ENCODE results near the gene RAC3.
"Not testable (repeated sequence)": the region's sequence is repeated elsewhere in the genome, so short reads cannot be mapped to it uniquely, and the experiment has no call there.

The RAC3 gene

GRCh38 chr17:82025401-82026107 lies 5.9 kb upstream of the RAC3 start:
- no peak for DNase-seq

DNA sequence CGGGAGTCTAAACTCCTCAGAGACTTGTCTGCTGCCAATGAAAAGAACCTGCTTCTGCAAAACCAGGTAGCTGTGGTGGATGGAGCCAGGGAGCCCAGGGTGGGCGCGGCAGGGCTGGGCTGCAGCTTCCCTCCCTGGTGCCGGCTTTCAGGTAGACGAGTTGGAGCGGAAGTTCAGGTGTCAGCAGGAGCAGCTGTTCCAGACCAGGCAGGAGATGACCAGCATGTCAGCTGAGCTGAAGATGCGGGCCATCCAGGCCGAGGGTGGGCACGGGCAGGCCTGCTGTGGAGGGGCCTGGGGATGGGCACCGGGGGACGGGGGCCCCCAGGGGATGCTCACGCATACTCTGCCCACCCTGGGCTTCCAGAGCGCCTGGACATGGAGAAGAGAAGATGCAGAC lies 3.2 kb upstream of the RAC3 start:
- DNase-seq = no peak

GRCh38 chr17:82028966-82029365 lies 2.5 kb upstream of the RAC3 start:
- no peak for DNase-seq

GRCh38 chr17:82029391-82029790 lies 2.1 kb upstream of the RAC3 start:
- DNase-seq = no peak

DNA sequence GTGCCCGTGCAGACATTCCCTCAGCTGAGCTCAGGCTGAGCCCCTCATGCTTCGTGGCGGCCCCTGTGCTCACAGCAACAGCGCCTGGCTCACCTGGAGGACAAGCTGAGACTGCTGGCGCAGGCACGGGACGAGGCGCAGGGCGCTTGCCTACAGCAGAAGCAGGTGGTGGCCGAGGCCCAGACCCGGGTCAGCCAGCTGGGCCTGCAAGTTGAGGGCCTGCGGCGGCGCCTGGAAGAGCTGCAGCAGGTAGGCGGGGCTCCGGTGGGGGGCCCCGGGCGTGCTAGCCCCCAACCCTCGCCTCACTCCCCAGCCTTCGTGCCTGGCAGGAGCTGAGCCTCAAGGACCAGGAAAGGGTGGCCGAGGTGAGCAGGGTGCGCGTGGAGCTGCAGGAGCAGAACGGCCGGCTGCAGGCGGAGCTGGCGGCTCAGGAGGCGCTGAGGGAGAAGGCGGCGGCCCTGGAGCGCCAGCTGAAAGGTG lies 1.4 kb upstream of the RAC3 start:
- no peak for DNase-seq

DNA sequence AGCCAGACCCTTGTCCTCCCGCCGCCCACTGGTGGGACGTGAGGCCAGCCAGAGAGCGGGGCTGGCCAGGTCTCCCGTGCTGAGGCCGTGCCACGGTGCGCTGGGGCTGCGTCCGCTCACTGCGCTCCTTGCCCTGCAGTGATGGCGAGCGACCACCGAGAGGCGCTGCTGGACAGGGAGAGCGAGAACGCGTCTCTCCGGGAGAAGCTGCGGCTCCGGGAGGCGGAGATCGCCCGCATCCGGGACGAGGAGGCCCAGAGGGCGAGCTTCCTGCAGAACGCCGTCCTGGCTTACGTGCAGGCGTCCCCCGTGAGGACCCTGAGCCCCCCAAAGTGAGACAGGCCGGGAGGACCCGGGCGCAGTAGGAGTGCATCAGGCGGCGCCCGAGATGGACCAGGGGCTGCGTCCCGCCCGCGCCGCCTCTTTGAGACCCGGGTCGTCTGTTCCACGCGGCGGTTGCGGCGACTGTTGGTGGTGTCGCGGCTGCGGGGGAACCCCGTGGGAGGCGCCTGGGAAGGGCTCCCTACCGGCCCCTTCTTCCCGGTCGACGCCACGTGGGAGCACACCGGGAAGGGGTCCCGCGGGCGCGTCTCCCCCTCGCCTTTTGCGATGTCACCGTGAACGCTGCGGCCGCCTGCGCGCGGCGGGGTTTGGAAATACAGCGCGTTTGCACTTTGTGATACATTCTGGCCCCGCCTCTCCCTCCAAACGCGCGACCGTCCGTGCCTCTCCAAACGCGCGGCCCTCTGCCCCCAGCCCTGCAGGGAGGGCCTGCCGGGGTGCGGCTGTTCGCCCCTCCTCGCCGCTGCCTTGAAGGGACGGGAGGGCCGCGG lies 792 bp upstream of the RAC3 start:
- peak; percentile 63 to 84 (median 72) for DNase-seq

DNA sequence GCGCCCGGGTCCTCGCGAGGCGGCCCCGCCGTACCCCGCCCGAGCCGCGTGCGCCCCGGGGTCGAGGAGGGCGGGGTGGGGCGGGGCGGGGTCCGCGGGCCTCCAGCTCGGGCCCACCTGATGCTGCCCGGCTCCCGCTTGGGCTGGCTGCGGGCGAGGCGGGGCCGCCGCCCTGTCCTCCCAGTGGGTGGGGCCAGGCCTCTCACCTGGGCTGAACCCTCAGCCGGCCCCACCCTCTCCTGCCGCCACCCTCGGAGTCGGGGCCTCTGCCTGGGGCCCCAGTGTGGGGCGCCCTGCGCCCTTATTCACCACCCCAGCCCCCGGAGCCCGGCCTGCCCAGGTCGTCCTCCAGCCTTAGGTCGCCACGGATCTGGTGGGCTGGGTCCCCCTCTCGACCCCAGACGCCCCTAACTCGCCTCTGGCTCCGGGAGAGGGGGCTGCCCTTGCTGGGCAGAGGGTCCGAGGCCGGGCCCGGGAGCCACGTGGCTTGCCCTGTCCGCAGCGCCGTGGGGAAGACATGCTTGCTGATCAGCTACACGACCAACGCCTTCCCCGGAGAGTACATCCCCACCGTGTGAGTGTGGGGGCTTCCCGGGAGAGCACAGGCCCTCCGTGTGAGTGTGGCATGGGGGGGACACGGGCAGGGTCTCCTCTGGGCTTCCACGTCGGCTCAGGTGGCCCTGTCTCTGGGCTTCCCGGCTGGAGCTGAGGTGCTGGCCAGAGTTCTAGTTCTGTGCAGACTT lies 578 bp downstream of the RAC3 start:
- DNase-seq = peak in 2 of 5 experiments; percentile 30 to 38

- DNase-seq = no peak
Observed at GRCh38 chr17:82033359-82034085, 2.0 kb downstream of the RAC3 start.

GRCh38 chr17:82034371-82035011 lies 3.0 kb downstream of the RAC3 start:
- no peak for DNase-seq

- DNase-seq = no peak
Observed at GRCh38 chr17:82035488-82035887, 4.0 kb downstream of the RAC3 start.

DNA sequence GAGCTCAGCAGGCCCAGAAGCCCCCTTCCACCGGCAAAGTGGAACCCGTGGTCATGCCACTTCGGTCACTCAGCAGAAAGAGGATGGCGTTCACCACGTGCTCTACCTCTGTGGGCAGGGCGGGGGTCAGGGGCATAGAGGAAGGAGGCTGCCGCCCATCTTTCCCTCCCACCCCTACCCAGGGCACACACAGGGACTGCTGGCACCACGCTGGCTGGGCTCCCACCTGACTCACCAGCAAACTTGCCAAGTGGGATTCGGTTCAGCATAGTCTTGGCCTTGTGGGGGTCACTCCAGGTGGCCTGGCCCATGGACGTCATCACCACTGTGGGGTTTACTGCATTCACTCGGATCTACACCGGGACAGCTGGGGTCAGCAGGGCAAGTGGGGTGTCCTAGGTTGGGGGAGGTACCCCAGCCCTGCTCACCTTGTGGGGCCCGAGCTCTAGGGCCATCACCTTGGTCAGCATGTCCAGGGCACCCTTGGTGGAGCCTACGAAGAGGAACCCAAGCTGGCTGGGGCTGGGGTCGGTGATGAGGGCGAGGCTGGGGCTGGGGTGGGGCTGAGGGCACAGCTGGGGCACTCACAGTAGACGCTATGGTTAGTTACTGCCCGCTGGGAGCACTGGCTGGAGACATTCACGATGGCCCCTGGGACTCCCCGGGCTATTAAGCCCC lies 4.6 kb downstream of the RAC3 start:
- no peak for DNase-seq

GRCh38 chr17:82036634-82037091 lies 5.2 kb downstream of the RAC3 start:
- DNase-seq = no peak

DNA sequence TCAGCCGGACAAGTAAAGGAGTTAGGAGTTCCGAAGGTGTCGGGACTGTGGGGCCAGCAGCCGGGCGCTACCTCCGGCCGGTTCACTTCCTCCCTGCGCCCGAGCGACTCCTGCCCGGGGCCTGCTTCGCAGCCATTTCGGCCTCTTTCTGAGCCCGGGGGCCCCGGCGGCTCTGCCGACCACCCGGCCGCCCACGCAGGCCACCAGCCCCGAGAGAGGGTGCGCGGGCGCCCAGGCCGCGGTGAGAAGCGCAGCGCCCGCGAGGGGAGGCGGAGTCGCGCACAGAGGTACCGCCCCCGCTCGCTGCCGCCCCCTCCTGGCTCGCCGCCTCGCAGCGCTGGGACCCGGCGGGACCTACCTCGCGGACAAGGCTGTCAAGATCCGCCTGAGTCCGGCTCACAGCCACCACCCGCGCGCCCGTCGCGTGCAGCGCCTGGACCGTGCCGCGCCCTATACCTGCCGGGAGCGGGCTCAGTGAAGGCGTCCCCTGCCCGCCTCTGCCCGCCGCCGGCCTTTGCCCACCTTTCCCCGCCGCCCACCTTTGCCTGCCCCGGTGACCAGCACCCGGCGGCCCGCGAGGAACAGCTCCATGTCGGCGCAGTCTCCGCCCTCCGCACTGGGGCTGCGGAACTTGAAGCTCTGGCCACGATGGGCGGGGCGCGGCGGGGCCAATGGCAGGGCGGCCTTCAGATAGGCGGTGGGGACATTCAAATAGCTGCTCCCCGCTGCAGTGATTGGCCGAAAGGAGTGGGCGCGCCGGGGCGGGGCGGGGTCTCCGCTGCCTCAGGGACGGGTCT lies 5.8 kb downstream of the RAC3 start, which contains the start of gene DCXR:
Gene DCXR, minus strand, starts transcription at position 606 of the 797 bp plus-strand sequence. Its CDS starts 15 bp downstream, at position 591.
- peak; percentile 91 to 98 (median 92) for DNase-seq

DNA sequence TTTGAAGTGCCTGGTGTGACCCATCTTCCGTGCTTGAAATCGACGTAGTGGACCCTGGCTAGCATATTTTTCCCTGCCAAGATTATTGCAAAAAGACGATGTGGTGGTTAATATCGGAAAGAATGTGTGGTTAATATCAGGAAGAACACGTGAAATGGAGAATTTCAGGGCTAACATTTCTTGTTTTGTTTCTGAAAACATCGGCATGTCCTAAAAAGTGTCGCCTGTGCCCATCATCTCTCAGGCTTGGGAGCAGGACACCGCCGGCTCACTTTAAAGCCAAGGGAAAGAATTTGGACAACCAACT lies 6.4 kb downstream of the RAC3 start:
- no peak for DNase-seq

GRCh38 chr17:82038796-82039409 lies 7.4 kb downstream of the RAC3 start:
- DNase-seq = not testable (repeated sequence)

DNA sequence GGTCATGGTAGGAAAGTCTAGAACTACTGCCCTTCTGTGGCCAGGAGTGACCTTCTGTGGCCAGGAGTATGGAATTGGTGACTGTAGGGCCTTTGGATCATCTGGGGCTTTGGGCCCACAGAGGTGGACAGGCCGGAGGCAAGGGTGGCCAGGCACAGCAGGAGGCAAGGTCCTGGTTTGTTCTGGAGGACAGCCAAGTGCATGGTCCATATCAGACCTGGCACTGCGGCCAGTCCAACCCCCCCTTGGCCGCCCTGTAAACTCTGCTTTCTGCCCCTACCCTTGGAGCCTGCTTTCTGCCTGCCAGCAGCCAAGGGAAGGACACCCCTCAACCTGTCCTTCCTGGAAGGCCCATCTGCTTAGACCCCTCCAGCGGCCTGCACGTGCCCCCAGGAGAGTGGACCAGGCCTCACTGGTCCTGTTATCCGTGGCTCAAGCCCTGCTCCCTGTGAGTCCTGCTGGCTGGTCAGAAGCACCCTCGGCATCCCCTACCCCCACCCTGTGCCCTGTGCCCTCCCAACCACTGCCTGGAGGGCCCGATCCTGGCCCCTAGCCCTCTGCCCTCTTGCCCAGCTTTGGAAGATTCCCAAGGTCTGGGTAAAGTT lies 8.3 kb downstream of the RAC3 start:
- no peak for DNase-seq

DNA sequence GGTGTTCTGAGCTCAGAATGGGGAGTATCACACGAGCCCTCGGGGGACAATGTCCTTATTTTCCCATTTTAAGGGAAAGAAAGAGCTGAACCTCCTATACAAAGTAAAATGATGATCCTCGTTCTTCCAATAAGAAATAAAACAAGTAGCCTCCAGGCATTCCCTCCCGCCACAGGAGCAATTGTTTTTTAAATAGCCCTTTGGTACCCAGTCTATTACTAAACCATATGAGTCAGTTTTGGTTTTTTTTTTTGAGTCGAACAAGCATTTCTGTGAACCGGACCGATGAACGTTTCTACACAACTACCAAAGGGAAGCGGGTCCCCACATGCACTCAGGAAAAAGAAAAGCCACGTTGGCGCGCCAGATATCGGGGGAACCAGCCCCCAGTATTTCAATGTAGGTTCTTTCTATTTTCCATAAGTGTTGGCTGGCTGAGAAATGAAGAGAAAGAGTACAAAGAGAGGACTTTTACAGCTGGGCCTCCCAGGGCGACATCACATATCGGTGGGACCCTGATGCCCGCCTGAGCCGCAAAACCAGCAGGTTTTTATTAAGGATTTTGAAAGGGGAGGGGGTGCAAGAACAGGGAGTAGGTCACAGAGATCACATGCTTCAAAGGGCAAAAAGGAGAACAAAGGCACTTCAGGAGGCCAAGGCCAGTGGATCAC lies 9.8 kb downstream of the RAC3 start:
- DNase-seq = no peak

DNA sequence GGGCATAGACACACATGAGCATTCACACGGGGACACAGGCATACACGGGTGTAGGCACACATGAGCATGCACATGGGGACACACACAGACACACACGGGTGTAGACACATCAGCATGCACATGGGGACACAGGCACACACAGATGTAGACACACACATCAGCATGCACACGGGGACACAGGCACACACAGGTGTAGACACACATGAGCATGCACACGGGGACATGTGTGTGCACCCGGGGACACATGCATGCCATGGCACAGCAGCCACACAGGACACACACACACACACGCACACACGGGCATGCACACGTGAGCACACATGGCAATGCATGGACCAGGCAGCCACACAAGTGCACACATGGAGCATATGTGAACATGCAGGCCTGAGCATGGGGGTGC lies 11.2 kb downstream of the RAC3 start:
- DNase-seq = no peak

DNA sequence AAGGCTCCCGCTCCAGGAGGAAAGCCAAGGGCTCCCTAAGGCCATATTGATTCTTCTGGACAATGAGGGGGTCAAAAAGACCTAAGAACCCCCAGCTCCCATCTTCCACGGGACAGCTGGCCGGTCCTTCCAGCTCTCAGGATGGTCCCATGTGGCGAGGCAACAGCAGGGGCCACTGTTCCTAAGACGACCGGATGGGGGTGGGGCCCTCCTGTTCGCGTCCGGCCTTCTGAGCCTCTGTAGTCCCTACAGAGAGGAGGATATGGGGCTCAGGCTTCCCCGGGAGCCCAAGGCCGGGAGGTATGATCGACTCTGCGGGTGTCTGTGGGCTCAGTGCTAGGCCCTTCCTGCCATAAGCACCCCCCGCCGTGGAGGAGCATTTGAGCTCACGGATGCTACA lies 12.0 kb downstream of the RAC3 start:
- DNase-seq = no peak
